GM19372 (cell line): ENCODE measurements around the gene TRH.

Source experiments
- ATAC-seq: cut with Tn5 transposase; IDR thresholded peaks from one replicate; pipeline ENCODE4 v1.9.1; 2021; ENCODE audit warnings: mild to moderate bottlenecking, low read depth, moderate library complexity; ENCODE audit not compliant: unreplicated experiment

TRH gene, protein sequence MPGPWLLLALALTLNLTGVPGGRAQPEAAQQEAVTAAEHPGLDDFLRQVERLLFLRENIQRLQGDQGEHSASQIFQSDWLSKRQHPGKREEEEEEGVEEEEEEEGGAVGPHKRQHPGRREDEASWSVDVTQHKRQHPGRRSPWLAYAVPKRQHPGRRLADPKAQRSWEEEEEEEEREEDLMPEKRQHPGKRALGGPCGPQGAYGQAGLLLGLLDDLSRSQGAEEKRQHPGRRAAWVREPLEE

DNA sequence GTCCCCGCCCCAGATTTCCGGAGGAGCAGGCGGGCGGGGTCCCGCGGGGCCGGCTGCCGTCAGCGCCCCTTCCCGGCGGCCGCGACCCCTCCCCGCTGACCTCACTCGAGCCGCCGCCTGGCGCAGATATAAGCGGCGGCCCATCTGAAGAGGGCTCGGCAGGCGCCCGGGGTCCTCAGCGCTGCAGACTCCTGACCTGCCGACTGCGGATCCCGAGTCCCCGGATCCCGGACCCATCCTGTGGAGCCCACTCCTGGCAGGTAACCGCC lies at the start of gene TRH:
TRH (plus strand) TSS at position 157 of the 269 bp plus-strand sequence. CDS start 1,097 bp downstream, outside the sequence.
- ATAC-seq, result no peak

DNA sequence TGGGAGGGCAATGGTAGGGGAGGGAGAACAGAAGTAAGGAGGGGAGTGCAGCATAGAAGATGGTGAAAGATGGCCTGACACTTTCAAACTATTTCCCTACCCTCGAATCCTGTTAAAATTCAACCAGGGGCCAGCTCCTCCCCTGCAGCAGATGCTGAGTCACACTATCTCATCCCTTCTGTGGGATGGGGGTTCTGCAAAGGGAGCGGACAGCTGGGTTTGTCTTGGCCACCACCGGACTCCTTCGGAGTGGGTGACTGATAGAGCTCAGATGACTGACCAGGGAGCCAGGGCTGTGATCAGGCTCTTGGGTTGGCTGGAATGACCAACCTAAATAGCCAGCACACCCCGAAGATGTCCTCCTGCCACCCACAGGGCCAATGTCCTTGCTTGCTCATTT lies 47.4 kb upstream of the TRH start:
- ATAC-seq, result no peak

DNA sequence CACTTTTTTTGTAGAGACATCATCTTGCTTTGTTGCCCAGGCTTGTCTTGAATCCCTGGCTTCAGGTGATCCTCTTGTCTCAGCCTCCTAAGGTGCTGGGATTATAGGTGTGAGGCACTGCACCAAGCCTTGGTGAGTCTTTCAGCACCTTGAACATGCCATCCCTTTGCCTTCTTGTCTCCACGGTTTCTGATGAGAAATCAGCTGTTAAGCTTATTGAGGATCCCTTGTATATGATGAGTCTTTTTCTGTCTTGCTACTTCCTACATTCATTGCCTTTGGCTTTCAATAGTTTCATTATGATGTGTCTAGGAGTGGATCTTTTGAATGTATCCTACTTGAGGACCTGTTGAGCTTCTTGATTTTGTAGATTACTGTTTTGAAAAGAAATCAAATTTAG lies 45.1 kb upstream of the TRH start:
- ATAC-seq, result no peak

DNA sequence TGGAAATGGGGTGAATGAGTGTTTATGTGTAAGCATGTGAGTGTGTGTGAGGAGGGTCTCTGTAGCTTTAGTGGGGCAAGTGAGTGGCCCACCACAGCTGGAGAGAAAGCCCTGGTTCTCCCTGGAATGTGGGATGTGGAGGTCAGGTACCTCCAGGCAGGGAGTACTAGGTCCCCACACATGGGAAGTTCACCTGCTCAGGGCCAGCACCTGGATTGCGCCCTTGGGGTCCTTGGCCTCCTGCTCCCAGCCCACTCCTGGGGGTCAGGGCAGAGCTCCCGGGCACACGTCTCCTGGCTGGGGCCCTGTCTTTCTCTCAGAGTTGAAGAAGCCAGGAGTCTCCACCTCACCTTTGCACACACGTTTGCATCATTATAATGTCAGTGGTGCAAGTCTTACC lies 41.0 kb upstream of the TRH start:
- no peak for ATAC-seq

DNA sequence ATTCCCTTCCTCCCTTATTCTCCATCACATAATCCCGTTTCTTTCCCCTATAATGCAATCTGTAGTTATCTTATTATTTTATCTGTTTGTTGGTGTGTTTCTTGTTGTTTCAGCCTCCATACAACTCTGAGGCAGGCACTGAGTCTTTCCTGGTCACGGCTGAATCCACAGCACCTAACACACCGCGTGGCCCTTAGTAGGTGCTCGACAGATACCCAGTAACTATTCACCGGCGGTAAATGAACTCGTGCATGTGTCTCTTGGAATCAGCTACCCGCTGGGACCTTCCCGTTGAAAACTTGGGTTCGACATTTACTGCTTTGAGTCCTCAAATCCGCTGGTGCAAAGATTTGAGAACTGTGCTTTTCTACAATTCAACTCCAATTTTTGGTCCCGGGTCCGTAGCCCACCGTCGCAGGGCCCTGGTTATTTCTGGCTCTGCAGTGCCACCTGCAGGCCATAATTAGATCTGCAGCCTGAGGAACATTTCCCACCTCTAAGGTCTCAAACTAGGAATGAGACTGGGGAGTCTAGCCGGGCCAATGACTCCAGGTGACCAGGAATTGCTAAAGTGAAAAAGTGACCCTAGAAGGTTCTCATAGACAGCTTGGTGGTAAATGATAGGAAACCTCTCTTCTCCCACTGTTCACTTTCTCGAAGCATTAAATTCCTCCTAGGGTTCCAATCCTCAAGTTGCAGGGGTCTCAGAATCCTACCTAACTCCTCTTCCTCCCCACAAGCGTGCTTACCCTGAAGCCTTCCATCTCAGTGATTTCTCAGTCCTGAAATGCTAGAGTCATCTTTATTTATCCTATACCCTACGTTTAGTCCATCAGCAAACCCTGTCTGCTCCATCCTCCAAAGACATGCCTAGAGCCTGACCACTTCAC lies 40.0 kb upstream of the TRH start:
- no peak for ATAC-seq

DNA sequence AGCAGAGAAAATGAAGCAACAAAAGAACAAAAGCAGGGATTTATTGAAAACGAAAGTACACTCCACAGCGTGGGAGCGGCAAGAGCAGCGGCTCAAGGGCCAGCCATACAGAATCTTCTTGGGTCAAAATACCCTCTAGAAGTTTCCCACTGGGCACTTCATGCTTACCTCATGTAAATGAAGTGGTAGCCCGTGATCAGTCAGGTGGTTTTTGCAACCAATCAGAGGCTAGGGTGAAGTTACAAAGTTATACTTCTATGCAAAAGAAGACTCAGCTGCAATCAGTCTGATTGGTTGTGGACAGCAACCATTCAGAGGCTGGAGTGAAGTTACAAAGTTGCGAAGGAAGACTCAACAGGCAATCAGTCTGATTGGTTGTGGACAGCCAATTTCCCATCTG lies 37.8 kb upstream of the TRH start:
- ATAC-seq, result no peak

DNA sequence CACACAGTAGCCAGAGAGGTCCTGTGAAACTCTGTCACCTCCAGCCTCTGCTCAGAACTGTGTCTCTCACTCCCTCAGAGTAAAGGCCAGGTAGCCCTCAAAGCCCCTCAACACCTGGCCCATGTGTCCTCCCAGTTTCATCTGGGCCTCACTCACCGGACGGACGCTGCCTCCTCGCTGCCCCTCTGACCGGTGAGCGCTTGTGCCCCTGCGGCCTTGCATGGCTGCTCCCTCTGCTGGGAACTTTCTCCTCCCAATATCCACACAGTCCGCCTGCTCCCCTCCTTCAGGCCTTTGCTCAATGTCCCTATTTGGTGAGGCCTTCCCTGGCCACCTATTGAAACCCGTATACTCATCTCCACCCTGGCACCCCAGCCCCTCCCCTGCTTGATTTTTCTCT lies 36.8 kb upstream of the TRH start:
- ATAC-seq, result no peak

DNA sequence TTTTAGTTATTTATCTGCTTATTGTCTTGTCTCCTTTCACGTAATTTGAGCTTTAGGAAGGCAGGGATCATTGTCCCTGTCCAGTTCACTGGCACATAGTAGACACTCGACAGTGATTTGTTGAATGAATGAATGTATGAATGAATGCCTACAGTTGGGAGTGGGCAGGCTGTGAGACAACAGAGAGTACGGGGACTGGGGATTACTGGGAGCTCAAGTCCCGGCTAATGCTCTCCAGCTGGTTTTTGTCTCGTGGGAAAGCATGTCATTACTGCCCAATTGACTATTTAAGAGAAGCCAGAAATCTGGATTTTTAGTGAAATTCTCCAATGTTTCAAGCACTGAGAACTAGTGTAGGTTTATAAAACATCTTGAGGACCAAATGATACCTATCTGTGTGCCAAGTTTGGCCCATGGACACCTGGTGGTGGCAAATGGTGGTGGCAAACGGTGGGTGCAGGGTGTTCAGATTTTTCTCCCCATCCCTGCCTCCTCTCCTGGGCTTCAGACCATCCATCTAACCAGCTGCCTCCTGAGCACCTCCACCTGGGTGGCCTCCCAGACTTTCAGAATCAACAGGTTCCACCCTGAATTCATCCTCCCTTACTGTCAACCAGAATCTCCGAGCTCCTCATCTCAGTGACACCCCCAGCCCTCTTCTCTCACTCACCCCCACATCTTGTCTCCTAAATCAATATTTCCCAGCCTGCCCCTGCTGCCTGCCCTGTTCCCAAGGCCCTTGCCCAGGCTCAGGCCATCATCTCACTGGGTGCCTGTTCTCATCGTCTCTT lies 36.2 kb upstream of the TRH start:
- ATAC-seq, result no peak

DNA sequence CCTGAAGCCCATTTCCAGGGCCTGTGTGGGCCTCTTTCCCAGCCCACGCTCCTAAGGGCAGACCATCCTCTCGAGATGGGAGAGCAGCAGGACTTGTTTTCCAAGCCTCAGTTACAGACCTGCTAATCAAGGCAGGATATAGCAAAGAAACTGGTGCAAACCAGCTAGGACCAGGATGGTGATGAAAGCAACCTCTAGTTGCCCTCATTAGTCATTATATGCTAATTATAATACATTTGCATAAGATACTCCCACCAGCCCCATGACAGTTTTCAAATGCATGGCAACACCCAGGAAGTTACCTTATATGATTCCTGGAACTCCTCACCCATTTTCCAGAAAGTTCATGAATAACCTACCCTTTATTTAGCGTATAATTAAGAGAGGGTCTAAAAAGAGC lies 34.4 kb upstream of the TRH start:
- ATAC-seq, result no peak

DNA sequence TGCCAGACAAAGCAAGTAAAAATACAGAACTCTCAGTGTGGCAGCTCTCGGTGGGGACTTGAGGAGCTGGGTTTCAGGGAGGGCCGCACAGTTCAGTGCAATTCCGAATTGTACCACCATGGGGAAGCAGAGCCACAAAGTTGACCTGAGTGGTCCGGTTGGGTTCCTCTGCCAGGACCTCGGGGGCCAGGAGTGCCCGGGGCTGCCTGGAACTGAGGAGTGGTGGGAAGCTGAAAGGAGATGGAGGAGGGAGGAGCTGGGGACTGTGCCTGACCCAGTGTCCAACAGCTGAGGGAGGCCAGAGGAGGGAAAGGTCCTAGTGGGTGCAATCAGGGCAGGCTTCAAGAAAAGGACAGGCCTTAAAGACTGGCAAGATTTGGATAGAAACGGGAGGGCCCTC lies 32.2 kb upstream of the TRH start:
- ATAC-seq, result peak; percentile 56

DNA sequence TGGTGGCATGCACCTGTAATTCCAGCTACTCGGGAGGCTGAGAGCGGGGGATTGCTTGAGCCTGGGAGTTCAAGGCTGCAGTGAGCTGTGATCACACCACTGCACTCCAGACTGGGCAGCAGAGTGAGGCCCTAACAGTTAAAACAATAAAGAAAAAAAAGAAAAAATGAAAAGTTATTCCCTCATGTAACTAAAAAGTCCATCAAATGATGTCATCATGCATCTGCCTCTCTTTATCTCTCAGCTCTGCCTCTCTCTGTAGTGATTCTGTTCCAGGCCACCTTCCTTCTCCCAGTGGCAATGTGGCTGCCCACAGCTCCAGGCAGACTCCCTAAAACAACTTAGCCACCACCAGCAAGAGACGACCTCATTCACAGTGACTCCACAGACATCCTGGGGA lies 31.5 kb upstream of the TRH start:
- ATAC-seq, result no peak

DNA sequence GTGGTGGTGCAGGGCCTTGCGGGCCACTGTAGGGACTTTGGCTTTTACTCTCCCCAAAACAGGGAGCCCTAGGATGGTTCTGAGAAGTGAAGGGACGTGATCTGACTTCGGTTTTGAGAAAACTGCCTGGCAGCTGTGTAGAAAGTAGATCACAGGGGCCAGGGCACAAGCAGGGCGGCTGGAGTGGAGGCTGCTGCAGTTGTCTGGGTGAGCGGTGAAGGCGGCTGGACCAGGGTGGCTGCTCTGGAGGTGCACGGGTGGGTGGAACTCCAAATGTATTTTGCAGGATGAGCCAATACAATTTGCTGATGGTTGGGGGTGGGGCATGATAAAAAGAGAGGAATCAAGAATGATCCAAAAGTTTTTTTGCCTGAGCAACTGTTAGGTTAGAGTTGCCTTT lies 29.8 kb upstream of the TRH start:
- ATAC-seq, result no peak

DNA sequence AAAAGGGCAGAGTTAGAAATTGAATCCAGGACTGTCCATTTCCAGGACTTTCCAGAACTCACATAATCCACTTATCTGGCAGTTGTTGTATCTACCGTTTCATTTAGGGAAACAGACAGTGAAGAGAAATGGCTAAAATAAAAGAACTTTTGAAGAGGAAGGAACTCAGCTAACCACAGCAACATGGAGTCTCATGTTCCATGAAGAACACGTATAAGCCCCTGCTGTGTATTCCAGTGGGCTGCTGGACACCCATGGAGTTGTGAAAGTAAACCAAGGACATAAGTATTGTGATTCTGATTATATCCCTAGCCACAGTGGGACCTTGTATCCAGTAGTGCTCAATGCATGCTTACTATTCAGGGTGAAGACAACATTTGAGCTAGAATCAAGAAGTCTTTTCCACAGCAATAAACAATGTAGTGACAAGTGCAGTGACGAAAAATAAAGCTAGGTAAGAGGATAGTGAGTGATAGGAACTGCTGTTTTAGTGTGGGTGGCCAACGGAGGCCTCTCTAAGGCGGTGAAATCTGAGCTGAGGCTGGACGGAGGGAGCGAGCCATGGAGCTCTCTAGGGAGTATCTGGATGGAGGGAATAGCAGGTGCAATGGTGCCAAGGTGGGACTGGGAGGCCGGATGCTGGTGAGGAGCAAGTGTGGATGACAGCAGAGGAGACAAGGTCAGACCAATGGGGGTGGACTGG lies 26.8 kb upstream of the TRH start:
- ATAC-seq, result no peak

DNA sequence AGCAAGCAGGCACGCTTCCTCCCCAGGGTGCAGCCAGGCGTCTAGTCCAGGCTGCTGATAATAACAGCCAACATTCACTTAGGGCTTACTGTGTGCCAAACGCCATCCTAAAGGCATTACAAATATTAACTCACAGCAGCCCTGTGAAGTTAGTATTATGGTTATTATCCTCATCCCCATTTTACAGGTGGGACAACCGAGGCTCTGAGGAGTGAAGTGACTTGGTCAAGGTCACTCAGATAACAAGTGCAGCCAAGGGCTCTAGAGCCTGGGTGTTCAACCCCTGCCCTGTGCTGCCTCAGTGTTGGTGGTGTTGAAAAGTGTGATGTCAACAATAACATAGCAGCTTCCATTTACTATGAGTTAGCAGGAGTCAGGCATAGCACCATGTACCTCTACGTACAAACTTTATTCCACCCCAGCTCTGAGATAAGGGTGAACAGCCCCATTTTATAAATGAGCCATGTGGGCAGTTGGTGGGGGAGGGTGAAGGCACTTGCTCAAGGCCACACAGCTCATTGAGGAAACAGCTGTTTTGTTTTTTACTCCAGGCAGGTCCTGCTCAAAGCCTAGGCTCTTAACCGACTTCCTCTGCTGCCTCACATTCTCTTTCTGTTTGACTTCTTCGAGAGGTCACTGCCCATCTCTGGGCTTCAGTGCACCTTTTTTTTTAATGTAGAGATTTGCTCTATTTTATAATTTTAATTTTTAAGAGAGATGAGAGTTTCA lies 24.0 kb upstream of the TRH start:
- no peak for ATAC-seq

DNA sequence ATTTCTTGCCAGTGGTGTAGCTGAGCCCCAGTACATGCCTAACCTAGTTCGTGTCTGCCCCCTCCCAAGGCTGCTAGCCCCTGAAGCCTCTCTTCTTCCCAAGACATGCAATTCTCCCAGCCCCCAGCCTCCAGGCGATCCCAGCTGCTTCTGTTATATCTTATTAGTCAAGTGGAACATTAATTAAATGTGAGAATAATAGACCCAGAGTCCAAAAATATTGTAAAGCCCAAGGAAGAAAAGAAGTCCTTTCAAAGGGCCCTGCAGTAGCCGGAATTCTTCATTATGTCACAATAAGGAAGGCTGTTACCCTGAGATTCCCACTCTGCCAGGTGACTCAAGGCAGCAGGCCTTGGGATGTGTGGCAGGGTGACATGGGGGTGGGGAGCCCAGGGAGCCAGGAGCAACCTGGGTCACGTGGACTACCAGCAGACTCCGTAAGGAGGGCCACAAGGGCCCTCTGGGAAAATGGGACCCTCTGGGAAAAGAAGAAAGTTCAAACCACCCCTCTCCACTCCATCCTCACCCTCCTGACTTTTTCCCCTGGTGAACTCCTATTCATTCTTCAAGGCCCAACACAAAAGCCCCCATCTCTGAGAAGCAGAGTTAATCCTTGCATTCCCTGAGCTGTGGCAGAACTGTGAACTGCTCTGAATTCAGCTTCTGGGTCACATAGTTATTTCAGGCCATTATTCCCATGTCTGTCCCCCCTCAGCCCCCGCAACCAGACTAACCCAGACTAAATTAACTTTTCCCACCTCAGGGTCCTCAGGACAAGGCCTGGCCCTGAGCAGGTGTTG lies 21.8 kb upstream of the TRH start:
- no peak for ATAC-seq

DNA sequence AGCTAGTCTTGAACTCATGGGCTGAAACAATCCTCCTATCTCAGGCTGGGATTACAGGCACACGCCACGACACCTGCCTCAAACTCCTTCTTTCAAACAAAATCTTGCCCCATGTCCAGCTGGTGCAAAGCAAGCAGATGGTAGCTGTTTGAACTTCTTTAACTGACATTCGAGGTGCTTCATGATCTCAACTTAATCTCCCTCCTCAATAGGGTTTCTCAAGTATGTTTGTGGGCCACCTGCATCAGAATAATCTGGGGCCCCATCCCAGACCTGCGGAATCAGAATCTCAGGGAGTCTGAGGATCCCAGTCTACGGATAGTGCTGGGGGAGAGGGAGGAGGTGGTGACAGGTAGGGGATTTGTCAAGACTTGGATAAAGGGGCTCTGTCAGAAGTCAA lies 20.9 kb upstream of the TRH start:
- no peak for ATAC-seq

DNA sequence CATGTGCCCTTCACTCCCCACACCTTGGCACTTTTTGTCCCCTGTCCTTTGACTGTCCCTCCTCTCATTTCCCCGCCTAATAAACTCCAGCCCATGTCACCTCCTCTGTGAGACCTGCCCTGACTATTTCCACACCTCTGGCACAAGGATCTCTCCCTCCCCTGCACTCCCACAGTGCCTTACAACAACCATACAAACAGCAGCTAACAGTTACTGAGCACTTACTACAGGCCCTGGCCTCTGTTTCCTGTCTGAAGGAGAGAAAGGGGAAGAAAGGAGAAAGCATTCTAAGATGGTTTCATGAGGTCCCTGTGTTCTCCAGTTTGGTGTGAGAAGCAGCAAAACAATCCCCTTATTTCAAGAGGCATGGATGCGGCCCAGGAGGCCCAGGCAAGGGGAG lies 20.0 kb upstream of the TRH start:
- no peak for ATAC-seq

DNA sequence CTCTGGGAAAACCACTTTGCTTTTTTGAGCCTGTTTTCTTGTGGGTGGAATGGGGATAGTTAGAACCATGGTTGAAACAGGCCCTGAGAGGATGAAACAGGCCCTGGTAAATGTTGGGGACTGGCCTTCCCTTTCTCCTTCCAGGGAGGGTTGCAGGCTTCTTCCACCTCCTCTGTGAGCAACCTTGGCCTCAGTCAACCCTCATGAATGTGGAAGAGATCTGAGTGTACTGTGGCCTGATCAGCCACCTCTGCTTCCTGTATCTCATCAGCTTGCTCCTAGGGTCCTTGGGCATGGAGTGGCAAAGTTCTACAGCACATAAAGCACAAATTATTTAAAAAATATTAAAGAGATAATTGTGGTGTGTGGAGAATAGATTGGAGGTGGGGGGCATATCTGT lies 17.6 kb upstream of the TRH start:
- ATAC-seq, result no peak

DNA sequence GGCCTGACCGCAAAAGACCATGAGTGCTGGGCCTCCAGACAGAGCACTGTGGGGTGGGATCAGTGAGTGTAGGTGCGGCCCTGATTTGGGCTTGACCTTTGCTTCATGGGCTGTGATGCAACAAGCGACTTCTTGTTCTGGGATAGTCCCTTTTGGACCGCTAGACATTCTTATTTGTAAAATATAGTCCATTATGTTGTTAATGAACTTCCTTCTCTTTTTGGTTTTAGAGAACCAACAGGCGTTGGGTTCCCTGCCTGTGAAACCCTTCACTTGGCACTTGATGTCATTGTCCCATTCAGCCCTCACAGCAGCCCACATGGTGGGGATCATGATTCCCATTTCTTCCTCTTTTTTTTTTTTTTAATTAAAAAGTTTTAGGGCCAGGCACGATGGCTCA lies 15.8 kb upstream of the TRH start:
- no peak for ATAC-seq

DNA sequence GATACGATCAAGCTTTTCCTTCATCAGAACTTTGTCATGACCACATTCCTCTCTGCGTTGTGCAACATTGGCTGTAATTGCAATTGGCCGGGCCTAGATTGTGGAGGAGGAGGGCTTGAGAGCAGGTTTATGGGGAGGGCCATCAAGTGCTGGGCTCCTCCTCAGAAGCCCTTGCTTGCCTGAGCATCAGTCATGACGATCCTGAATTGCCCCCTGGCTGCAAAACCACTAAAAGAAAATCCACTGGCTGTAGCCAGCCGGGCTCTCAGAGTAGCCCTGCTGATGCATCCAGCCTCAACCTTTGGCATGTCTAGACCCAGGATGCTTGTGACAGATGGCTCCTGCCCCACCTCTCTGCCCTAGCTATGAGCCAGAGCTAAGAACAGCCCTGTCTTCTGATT lies 13.4 kb upstream of the TRH start:
- no peak for ATAC-seq
